Endodermal cell (in vitro differentiated cells): Measurements from ENCODE around the gene TNRC6C. TPM values are rescaled to one million over a fixed set of nuclear protein-coding genes. Genes with fewer than 3 reads are reported as not detected.
"Not testable (repeated sequence)": the region's sequence is repeated elsewhere in the genome, so short reads cannot be mapped to it uniquely, and the experiment has no call there.

Experiments used
- DNase-seq: peaks from one replicate; pipeline ENCODE4 v3.0.0-alpha.2; 2017
- H3K27ac ChIP-seq: 2 replicates; pipeline ENCODE4 v1.5.1; 2013; ENCODE audit warnings: mild to moderate bottlenecking, low read depth, low read length, moderate library complexity
- H3K27me3 ChIP-seq: 2 replicates; pipeline ENCODE4 v1.6.1; 2013; ENCODE audit warnings: mild to moderate bottlenecking, low read length, moderate library complexity; ENCODE audit not compliant: insufficient read depth, control insufficient read depth, poor library complexity, severe bottlenecking
- H3K36me3 ChIP-seq: 2 replicates; pipeline ENCODE4 v1.7.0; 2013; ENCODE audit warnings: mild to moderate bottlenecking, low read length, moderate library complexity; ENCODE audit not compliant: control insufficient read depth, insufficient read depth
- H3K4me1 ChIP-seq: one replicate; pipeline ENCODE4 v1.7.0; 2013; ENCODE audit warnings: low read length; ENCODE audit not compliant: control insufficient read depth, insufficient read depth
- H3K4me3 ChIP-seq: 2 replicates; pipeline ENCODE4 v1.5.1; 2013; ENCODE audit warnings: mild to moderate bottlenecking, low read length, moderate library complexity
- H3K9ac ChIP-seq: 2 replicates; pipeline ENCODE4 v1.6.1; 2013; ENCODE audit warnings: mild to moderate bottlenecking, low read length, moderate library complexity; ENCODE audit not compliant: poor library complexity, severe bottlenecking; ENCODE audit errors: extremely low read depth
- H3K9me3 ChIP-seq: 2 replicates; pipeline ENCODE4 v1.6.1; 2013; ENCODE audit warnings: mild to moderate bottlenecking, low read length, moderate library complexity; ENCODE audit not compliant: control insufficient read depth
- H3K27ac Mint-ChIP-seq: 2 replicates; pipeline ENCODE4 v1.8.0; 2020; ENCODE audit warnings: mixed read lengths
- H3K27me3 Mint-ChIP-seq: 2 replicates; pipeline ENCODE4 v1.8.0; 2021; ENCODE audit warnings: mild to moderate bottlenecking, mixed read lengths; ENCODE audit not compliant: insufficient read depth
- H3K36me3 Mint-ChIP-seq: 2 replicates; pipeline ENCODE4 v1.8.0; 2020; ENCODE audit warnings: low read depth, mixed read lengths
- H3K4me1 Mint-ChIP-seq: 2 replicates; pipeline ENCODE4 v1.8.0; 2020; ENCODE audit warnings: mixed read lengths
- H3K4me3 Mint-ChIP-seq: 2 replicates; pipeline ENCODE4 v1.8.0; 2020; ENCODE audit warnings: mild to moderate bottlenecking, moderate library complexity, mixed read lengths
- H3K9me3 Mint-ChIP-seq: 2 replicates; pipeline ENCODE4 v1.8.0; 2020; ENCODE audit warnings: mild to moderate bottlenecking, mixed read lengths
- WGBS, 2 experiments: methylation state at CpG; one replicate each; pipeline versions ENCODE4 v1.1.5 to v1.1.7; 2013; ENCODE audit warnings: missing lambda C conversion rate in 2 of 2, mixed read lengths in 1 of 2; ENCODE audit not compliant: insufficient coverage in 1 of 2, insufficient read length in 1 of 2; 5-methylcytosine and 5-hydroxymethylcytosine counted together
- total RNA-seq, 2 donors: library from RNA; stranded (reverse); fragmentation: NEBNext Ultra II Directional in 1 of 2; extraction: Animal tissue kit (Norgen Biotek cat#: 25700) in 1 of 2; gene quantifications; 2 replicates in 1 of 2; 3 replicates in 1 of 2; pipeline ENCODE4 v1.2.1, GENCODE V29; 2021
- TF ChIP-seq, protein P1 (sequence below): fragments of 200-600 bp; sonication (generic); conservative IDR thresholded peaks from 2 replicates; pipeline ENCODE4 v1.5.0; 2021; ENCODE audit warnings: antibody characterized with exemption, mild to moderate bottlenecking

Gene TNRC6C
- total RNA-seq, 2 donors from 2014 or later, result 22.4 to 40.2 TPM

DNA sequence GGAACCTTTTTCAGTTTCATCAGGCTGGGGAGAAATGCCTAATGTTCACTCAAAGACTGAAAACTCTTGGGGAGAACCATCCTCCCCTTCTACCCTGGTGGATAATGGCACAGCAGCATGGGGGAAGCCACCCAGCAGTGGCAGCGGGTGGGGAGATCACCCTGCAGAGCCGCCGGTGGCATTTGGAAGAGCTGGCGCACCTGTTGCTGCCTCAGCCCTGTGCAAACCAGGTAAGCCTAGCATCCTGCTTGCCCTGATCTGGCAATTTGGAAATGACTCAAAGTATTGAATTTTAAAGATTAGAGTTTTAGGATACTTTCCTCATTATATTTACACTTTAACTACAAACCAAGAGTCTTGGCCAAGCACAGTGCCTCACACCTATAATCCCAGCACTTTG is 106.2 kb downstream of the TNRC6C start:
- Mint-ChIP-seq H3K4me3 (no peak overlapping the region), H3K27me3 (no peaks in the 10 kb centered on the region), H3K9me3 (no peaks in the 10 kb centered on the region), H3K36me3 (peaks cover 15% of the 10 kb centered on the region), H3K4me1 (no peaks in the 10 kb centered on the region), H3K27ac (no peak overlapping the region)
- Histone ChIP-seq H3K36me3 (peaks cover 35% of the 10 kb centered on the region), H3K4me3 (no peak overlapping the region), H3K4me1 (no peaks in the 10 kb centered on the region), H3K9me3 (no peaks in the 10 kb centered on the region), H3K27me3 (no peaks in the 10 kb centered on the region), H3K9ac (no peak overlapping the region), H3K27ac (no peak overlapping the region)
- DNase-seq, result no peak
- WGBS, 2 experiments, result 90 to 100% methylated on average over 3 to 4 of the region's 4 CpGs
- TF ChIP-seq, protein P1, sequence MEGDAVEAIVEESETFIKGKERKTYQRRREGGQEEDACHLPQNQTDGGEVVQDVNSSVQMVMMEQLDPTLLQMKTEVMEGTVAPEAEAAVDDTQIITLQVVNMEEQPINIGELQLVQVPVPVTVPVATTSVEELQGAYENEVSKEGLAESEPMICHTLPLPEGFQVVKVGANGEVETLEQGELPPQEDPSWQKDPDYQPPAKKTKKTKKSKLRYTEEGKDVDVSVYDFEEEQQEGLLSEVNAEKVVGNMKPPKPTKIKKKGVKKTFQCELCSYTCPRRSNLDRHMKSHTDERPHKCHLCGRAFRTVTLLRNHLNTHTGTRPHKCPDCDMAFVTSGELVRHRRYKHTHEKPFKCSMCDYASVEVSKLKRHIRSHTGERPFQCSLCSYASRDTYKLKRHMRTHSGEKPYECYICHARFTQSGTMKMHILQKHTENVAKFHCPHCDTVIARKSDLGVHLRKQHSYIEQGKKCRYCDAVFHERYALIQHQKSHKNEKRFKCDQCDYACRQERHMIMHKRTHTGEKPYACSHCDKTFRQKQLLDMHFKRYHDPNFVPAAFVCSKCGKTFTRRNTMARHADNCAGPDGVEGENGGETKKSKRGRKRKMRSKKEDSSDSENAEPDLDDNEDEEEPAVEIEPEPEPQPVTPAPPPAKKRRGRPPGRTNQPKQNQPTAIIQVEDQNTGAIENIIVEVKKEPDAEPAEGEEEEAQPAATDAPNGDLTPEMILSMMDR, result no peak

DNA sequence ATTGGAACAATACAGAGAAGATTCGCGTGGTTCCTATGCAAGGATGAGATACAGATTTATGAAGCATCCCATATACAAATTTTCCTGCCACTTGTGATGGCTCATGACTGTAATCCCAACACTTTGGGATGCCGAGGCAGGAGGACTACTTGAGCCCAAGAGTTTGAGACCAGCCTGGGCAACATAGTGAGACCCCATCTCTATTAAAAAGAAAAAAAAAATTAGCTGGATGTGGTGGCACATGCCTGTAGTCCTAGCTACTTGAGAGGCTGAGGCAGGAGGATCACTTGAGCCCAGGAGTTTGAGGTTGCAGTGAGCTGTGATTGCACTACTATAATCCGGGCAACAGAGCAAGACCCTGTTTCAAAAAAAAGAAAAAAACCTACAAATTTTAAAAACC is 108.5 kb downstream of the TNRC6C start:
- not testable (repeated sequence) for H3K27me3 Mint-ChIP-seq, H3K4me1 ChIP-seq, H3K9me3 ChIP-seq, H3K27ac Mint-ChIP-seq, H3K9me3 Mint-ChIP-seq, H3K27ac ChIP-seq, H3K4me3 Mint-ChIP-seq, H3K4me1 Mint-ChIP-seq, H3K9ac ChIP-seq, DNase-seq, H3K27me3 ChIP-seq, H3K4me3 ChIP-seq
- peaks cover 48% of the 10 kb centered on the region for H3K36me3 ChIP-seq
- peaks cover 29% of the 10 kb centered on the region for H3K36me3 Mint-ChIP-seq
- 92% methylated on average over 4 of the region's 4 CpGs; no CpG with 5 or more reads in 1 of the 2 experiments for WGBS, 2 experiments

DNA sequence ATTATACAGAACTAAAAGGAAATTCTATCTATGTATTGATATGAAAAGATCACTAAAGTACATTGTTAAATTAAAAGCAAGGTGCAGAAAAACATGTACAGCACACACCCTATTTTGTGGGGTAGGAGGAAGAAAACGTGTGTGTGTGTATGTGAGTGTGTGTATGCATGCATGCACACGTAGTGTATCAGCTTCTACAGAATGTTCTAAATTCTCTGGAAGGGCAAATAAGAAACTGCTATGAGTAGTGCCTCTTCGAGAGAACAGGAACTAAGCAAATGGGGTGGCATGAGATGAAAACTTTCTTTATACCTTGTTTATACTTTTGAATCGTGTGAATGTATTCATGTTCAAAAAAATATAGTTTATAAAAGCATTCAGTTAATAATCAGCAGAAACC is 111.2 kb downstream of the TNRC6C start:
- H3K36me3 Mint-ChIP-seq, result peaks cover 54% of the 10 kb centered on the region
- TF ChIP-seq, protein P1, result no peak
- 95 to 100% methylated on average over 3 to 4 of the region's 4 CpGs for WGBS, 2 experiments
- no peak overlapping the region for H3K27ac Mint-ChIP-seq
- Histone ChIP-seq H3K4me1 (no peaks in the 10 kb centered on the region), H3K36me3 (peaks cover 74% of the 10 kb centered on the region), H3K27ac (no peak overlapping the region), H3K27me3 (no peaks in the 10 kb centered on the region), H3K9ac (no peak overlapping the region), H3K9me3 (peaks cover 9% of the 10 kb centered on the region), H3K4me3 (no peak overlapping the region)
- H3K4me1 Mint-ChIP-seq, result no peaks in the 10 kb centered on the region
- H3K9me3 Mint-ChIP-seq, result no peaks in the 10 kb centered on the region
- no peaks in the 10 kb centered on the region for H3K27me3 Mint-ChIP-seq
- H3K4me3 Mint-ChIP-seq, result no peak overlapping the region
- DNase-seq, result no peak

DNA sequence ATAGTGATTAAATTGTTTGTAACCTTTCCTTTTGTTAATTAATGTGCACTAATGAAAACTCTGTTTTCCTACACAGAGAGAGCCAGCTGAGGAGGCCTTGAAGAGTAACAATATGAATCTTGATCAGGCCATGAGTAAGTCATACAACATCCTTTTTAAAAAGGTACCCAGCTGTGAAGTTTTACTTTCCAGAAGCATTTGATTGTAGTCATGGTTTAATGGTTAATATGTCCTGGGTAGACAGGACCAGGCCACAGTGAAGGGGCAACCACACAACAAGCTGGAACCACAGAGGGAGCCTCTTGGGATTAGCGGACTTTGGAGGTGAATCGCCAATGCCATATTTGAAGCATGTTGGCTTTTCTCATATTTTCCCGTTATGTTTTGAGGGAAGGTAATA is 114.5 kb downstream of the TNRC6C start:
- 92 to 93% methylated on average over 3 of the region's 3 CpGs for WGBS, 2 experiments
- Histone ChIP-seq H3K9me3 (peaks cover 9% of the 10 kb centered on the region), H3K27me3 (no peaks in the 10 kb centered on the region), H3K4me3 (no peak overlapping the region), H3K27ac (no peak overlapping the region), H3K36me3 (peaks cover 86% of the 10 kb centered on the region), H3K4me1 (no peaks in the 10 kb centered on the region), H3K9ac (no peak overlapping the region)
- H3K27ac Mint-ChIP-seq, result no peak overlapping the region
- TF ChIP-seq, protein P1, result no peak
- no peak overlapping the region for H3K4me3 Mint-ChIP-seq
- H3K27me3 Mint-ChIP-seq, result no peaks in the 10 kb centered on the region
- no peak for DNase-seq
- peaks cover 73% of the 10 kb centered on the region for H3K36me3 Mint-ChIP-seq
- H3K9me3 Mint-ChIP-seq, result no peaks in the 10 kb centered on the region
- no peaks in the 10 kb centered on the region for H3K4me1 Mint-ChIP-seq
